Cerebellar nuclear complex (tissue), 1 donor: ENCODE results near the gene SURF1.

ENCODE experiments used
- DNase-seq, 2 experiments: peaks; one replicate each; lab custom pipeline; 2025; lab: John Stamatoyannopoulos, UW

The SURF1 gene

DNA sequence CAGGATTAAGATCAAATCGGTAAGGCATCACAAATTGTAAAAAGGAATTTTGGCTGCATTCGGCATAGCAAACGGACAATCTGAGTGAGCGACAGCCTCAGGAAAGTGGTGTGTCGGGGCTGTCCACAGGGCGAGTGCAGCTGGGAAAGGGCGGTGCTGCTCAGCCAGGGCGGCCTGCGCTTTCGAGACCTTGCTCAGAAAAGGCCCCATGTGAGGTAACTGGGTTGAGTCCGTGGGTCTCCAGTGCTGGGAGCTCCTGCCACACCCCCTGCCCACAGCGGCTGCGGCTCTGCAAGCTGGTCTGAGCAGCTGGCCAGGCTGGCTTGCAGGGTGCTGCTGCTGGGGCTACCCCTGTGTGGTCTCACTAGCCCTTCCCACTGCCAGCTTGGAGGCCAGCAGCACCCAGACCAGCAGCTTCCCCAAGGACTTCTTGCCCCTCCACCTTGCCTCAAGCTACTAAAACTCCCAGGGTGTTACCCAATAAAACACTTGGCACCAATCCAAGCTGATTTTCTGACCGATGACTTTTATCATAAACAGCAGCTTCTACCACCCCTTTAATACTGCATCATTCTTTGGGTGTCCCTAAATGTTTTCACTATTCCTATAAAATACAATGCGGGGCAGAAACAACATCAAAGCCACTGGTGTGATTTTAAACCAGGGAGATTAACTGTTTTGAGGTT lies 6.2 kb upstream of the SURF1 start:
- no peak for DNase-seq

GRCh38 chr9:133361507-133362092 lies 5.3 kb upstream of the SURF1 start:
- DNase-seq, result no peak

DNA sequence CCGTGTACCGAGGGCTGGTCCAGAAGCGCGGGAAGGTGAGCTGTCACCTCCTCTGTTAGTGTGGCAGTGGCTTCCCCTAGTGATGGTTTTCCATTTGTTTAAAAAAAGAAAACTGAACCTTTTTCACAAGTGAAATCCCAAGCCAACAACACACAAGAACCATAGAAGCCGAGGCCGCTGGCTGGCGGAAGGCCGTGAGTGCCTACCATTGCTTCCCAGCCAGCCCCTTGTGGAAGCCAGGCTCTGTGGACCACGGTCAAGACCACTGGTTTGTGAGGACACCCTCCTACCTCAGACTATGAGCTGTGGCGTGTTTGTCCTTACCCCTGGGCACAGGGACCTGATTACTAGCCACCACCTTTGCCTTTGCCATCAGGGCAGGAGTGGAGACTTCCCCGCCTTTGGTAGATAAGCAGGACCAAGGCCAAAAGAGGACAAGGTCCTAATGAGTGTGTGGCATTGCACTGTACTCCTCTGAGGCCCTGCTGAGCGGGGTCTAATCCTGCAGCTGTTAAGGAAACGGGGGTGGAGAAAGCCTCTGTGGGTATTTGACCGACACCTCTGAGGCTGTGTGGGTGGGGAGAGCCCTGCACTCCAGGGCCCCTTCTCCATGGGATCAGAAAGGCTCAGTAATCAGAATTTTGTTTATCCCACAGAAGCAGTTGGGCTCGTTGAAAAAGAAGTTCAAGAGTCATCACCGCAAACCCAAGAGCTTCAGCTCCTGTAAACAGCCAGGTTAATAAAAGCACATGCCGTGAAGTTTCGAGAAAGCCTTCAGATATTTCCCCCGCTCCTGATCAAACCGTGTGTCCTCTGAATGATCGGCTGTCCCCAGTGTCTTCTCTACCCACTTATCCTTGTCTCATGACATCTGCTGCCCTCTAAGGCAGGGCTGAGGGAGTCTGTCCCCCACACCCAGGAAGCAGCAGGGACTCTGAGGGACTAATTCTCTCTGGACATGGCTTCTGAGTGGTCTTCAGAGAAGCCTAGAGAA lies 4.4 kb upstream of the SURF1 start:
- no peak for DNase-seq

DNA sequence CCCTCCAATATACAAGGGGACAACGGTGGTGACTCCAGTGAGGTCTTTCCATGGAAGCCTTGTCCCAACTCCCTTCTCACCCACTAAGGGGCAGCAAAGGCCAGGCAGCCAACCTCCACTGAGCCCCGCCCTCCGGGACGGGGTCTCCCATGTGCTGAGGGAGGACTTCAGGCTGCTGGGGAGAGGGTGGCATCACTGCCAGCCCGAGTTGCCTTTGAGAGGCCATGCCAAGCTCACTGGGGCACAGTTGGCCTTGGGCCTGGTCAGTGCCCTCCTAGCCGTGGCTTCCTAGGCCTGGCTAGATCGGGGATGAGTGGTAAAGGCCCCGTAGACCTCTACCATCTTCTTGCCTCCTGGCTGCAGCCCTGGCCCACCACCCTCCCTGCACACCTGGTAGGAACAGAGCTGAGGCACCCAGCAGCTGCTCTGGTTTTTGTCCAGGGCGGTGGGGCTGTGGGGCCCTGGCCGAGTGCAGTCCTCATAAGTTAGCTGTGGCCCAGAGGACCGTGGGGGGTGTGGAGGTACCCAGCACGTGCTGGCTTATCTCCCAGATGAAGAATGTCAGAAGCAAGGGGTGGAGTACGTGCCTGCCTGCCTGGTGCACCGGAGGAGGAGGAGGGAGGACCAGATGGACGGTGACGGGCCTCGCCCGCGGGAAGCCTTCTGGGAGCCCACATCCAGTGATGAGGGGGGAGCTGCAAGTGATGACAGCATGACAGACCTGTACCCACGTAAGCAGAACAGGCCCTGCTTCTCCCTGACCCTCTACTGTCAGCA lies 3.3 kb upstream of the SURF1 start:
- DNase-seq, result no peak

DNA sequence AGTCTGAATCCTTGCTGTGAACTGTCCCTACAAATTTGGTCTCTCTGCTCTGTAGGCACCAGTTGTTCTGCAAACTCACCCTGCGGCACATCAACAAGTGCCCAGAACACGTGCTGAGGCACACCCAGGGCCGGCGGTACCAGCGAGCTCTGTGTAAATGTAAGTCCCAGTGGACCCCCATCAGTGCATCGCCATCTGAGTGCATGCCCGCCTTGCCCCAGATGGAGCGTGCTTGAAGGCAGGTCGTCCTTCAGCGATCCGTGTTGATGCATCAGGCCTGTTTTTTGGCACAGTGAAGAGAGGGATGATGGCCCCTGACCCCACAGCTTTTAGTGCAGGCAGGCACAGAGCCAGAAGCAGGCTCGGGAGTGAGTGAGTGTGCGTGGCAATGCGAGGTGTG lies 1.4 kb upstream of the SURF1 start:
- no peak for DNase-seq

DNA sequence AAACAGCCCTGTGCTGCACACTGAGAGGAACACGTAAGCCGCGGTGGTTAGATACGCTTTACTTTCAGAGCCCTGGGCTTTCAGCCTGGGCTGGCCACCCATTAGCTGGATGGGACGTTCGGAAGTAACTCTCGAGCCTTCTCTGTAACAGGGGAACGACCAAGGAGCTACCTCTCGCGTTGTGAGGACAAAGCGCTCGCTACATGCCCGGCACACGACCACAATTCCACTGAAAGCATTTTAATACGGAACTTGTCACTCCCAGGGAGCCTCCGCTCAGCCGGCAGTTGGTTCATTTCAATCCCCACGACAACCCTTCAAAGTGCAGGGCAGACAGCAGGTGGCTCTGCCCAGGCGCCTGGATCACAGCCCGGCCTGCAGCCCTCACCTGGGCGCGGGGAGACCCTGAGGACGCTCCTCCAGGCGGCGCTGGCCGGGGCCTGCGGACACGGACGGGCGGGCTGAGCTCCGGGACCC lies 368 bp downstream of the SURF1 start:
- no peak for DNase-seq

DNA sequence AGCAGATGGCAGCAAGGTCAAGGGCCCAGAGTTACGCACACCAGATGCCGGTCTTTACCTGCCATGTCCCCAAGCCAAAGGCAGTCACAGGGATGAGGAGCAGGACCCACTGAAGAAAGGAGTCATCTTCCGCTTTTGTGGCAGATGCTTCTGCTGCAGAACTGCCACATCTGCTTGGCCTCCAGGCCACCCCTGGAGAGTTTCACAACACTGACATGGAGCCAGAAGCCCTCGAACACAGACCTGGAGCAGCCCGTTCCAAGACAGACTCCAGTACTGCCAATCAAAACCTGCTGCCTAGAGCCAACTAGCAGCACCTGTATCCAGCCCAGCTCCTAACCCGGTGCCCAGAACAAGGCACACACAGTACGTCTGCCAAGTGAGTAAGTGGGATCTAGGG lies 1.5 kb downstream of the SURF1 start:
- DNase-seq, result no peak

- DNase-seq, result no peak
Observed at GRCh38 chr9:133353548-133353947, 2.7 kb downstream of the SURF1 start.

DNA sequence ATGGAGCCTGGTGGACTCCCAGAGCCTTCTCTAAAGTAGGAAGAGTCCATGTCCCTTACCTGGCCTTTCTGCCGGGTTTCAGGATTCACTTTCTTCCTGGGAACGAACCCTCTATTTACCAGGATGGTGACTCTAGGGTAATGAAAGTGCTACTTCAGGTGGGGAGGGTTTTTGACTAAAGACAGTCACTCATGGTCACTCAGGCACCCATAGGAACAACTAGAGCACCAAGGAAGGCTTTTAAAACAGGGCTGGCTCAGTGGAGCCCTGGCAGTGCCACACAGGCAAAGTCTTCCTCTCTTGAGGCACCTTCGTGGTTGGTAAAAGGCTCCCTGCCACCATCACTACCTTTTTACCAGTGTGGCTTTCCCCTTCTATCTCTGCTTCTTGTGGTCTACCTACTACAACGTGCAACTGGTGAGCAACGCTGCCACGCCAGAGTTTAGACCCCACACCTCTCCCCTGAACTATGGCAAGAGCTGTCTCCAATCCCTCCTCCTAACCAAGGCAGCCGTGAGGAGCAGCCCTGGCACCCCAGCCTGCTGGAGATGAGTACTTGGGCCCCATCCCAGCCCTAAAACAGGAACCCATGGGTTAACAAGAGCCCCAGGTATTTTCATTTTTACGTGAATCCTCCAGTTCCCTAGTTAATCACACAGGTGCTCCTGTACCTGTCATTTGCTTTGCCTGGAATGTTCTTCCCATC lies 3.5 kb downstream of the SURF1 start:
- DNase-seq, result no peak

DNA sequence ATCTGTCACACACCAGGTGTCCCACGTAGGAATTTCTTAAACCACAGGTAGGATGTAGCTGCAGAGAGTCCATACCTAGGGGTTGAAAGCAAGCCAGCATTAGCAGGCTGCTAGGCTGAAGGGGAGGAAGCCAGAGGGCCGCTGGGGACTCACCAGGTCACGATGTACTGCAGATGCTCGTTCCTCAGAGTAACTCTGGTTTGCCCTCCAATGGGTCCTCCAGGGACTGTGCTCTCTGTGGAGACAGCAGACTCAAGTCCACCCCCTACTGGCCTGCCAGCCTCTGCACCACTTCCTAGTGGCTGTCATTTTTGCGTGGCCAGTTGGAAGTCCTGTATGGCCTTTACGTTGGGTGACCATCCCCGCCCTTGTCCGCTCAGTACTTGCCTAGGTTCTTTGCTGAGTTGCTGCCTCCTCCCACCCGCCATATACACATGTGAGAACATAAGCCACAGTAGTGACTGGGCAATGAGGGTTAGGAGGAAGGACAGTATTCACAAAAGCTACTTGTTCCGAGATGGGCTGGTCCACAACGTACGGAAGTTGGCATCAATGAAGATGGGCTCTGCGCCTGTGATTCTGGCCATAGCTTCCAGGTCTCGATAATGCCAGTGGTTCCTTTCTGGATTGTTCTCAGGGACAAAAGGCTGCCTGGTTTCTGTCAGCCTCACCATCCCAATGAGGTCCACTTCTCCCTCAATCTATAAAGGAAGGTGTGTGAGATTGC lies 4.2 kb downstream of the SURF1 start:
- DNase-seq, result no peak

DNA sequence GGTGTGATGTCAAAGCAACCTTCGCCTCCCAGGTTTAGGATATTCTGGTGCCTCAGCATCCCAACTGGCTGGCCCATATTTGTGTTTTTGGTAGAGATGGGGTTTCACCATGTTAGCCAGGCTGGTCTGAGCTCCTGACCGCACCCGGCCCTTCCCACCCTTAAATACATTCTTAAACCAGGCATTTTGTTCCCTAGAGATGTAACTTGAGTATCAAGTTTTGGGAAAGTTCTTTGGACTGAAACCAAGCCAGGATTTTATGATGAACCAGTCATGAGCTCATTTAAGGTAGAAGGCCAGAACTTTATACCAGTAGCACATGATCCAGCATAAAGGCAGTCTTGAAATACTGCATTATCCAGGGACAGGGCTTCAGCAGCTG lies 4.8 kb downstream of the SURF1 start:
- no peak for DNase-seq

GRCh38 chr9:133349965-133350616 lies 6.2 kb downstream of the SURF1 start:
- DNase-seq, result no peak

- DNase-seq, result no peak
Observed at GRCh38 chr9:133348718-133349573, 7.3 kb downstream of the SURF1 start.

GRCh38 chr9:133347985-133348717 lies 8.1 kb downstream of the SURF1 start, which contains the start of the genes MED22 and RPL7A:
Gene MED22, minus strand, starts transcription at chr9:133348131. Its CDS starts 1,469 bp downstream, at chr9:133346662.
Gene RPL7A, plus strand, starts transcription at chr9:133348218. Its CDS starts 26 bp downstream, at chr9:133348244.
- DNase-seq, result peak; percentile 34 to 88

GRCh38 chr9:133347515-133347984 lies 8.7 kb downstream of the SURF1 start:
- no peak for DNase-seq

- DNase-seq, result no peak
Observed at GRCh38 chr9:133346021-133346785, 10.1 kb downstream of the SURF1 start.

DNA sequence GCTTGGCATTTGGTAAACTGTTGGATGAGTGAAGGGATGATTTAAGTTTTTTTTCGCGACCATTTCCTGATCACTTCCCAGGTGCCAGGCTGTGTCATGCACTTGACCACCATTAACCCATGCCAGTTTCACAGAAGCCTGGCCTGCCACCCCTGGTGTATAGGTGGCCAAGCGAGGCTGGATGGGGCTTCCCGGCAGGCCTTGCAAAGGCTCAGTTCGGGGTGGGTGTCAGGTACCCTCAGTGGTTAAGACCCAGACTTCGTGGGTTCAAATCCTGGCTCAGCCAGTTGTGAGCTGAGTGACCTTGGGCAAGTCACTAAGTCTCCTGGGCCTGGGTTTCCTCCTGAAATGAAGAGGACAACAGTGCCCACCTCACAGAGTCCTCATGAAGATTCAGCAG lies 10.7 kb downstream of the SURF1 start:
- no peak for DNase-seq
